Measurements from ENCODE around the gene TJP1.
"Not testable (repeated sequence)": the region's sequence is repeated elsewhere in the genome, so short reads cannot be mapped to it uniquely, and the experiment has no call there.

Gene TJP1

DNA sequence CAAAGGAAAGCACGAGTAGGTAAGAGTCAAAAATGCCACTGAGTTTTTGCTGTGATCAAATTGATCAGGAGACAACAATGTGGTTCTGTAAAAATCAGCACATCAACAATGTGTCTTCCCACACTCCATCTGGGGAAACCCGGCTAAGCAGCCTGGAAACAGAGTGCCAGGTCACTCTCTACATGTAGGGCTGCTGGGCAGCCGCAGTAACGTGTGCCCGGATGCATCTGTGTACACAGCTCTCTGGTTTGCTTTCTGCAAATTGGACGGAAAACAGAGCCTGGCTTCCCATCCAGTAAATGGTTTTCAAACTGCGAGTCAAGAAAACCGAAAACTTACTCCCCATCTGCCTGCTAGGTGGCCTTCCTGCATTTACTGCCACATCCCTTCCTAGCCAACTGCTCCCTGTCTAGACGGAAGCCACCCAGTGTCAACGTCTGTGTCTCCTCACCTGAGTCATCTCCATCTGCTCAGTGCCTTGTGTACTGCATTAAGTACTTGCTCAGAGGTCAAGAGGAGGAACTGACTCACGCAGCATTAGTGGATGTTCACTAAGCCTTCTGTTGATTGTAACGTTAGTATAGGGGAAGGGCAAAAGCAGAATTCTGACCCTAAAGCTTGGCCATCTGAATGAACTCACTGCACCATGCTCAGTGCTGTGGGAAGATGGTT, 124.1 kb downstream of the TJP1 start:
- DNase-seq, result peak in 1 of 3 experiments; percentile 26

DNA sequence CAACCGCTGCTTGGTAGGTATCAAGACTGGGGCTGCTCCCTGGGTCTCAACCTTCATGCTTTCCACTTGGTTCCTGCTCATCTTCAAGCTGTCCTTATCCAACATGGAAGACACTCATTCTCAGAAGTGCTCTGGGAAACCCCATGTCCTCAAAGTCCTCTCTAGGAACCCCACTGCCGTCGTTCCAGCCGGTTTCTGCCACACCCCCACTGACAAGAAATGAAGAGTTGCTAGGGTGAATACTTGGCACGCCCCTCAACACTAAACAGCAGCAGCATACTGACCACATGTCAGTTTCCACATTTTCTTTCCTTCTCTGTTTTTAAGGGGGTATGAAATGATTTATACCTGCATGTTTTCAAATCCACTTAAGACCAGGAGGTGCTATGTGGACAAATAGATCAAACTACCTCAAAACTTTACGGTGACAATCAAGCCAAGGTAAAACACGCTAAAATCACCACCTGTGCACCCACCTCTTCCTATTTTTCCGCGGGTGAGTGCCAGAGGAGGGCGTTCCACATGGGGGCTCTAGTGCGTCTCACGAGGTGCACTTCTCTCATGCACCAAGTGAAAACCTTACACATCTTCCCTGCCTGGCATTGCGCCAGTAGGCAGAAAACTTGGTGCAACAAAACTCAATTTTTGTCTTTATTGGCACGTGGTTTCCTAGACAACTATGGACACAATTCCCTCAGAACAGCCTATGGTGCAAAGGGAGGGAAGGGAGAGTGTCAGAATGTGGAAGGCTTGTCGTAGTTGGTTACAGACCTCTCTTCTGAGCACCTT, 125.1 kb downstream of the TJP1 start:
- no peak for DNase-seq

DNA sequence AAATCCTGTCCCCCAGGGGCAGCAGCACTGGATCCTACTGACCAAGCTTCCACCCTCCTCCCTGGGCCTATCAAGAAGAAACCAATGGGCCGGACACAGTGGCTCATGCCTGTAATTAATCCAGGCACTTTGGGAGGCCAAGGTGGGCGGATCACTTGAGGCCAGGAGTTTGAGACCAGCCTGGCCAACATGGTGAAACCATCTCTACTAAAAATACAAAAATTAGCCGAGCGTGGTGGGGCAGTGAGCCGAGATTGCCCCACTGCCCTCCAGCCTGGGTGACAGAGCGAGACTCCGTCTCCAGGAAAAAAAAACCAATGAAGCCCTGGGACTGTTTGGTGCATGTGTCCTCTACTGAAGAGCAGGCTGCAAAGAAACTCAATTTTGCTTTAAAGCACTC, 125.8 kb downstream of the TJP1 start:
- DNase-seq, result not testable (repeated sequence)

DNA sequence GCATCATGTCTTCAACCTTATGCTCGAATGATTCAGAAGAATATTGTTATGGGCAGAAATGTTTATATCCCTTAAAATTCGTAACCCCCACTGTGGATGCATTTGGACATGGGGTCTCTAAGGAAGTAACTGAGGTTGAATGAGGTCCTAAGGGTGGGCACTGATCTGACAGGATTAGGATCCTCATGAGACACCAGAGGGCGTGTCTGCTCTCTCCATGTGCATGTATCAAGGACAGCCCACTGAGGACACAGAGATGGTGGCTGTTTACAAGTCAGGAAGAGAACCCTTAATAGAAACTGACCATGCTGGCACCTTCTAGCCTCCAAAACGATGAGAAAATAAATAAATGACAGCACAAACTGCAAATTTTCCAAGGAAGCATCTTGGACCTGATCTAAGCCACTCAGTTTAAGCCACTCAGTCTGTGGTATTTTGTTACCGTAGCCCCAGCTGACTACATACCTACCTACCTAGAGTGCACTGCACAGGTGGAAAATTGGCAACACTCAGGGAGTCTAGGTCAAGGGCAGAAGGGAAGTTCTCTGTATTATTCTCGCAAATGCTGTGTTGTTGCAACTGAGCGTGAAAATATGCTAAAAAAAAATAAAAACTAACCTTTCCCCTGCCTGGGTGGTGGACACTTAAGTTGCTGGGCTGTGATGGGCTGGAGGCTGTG, 126.6 kb downstream of the TJP1 start:
- DNase-seq, result peak in 2 of 3 experiments; percentile 13 to 23

DNA sequence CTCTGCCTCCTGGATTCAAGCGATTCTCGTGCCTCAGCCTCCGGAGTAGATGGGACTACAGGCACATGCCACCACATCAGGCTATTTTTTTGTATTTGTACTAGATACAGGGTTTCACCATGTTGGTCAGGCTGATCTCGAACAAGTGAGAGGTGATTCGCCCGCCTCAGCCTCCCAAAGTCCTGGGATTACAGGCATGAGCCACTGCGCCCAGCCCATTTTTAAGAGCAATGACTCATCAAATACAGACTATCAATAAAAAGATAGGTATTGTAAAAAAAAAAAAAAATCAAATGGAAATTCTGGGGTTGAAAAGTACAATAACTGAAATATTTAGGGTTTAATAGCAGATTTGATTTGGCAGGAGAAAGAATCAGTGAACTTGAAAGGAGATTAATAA, 129.0 kb downstream of the TJP1 start:
- no peak for DNase-seq

DNA sequence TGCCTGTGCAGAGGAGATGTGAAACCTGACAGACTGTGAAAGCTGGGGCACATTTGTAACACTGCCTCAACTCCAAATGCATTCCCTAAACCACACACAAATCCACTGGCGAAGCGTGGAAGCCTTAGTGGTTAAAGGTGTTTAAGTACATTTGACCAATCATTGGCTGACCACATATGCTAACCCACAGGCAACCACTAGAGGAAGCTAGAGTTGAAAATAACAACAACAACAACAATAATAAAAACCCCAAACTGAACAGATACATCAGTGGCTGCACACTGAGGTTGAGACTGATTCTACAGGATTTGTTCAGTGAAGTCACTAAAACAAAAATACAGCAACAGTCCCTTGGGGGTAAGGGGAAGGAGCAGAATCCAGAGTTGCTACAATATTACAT, 129.7 kb downstream of the TJP1 start:
- DNase-seq, result no peak

DNA sequence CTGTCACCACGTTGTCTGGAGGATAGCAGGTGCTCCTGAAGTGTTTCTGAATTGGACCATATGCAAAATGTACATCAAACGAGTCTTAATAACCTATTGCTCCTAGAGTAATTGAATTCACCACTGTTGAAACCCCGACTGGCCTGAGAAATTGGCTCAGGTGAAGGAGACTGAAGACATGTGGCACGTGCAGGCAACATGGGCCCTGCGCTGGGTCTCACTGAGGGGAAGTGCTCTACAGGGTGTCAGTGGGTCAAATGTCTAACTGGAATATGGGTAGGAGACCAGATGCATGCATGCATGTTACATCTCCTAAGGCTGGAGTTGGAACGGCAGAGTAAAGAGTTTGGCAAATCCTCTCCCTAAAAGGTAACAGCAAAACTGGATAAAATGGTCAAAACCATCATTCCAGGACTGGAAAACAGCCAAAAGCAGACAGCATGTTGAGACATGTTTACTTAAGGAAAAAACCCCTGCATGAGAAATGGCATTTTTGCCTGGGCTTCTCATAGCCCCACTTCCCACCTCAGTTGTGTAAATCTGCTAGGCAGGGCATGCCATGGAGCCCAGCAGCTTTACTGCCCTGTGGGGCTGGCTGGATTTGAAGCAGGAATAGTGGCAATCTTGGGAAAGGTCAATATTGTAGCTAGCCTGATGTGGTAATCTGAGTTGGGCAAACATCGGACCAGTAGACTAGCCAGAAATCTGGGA, 131.3 kb downstream of the TJP1 start:
- no peak for DNase-seq

DNA sequence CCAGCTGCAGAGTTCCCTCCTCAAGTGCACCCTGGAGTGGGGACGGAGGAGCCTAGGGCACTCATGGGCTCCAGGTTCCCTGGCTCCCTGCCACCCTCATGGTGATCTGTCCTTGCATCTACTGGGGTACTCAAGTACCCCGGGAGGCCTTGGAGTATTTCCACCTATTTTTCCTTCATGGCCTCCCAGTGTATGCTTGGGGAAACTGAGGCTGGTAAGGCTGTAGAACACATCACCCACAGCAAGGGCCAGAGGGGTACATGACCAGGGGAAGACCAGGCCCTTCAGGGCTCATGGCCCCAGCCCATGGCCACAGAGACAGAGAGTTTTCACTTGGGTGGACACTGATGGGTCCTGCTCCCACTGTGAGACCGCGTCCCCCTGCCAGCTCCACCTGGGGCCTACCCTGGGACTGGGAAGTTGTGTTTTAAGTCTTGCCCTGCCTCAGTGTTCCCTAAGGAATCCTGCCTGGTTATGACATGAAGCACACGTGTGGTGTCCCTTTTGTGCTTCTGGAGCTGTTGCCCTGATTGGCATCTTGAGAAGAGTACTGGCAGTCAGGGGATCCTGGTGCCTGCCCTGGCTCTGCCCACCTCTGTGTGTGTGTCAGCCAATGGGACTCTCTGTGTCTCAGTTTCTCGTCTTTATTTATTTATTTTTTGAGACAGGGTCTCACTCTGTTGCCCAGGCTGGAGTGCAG, 132.8 kb downstream of the TJP1 start:
- DNase-seq, result no peak

DNA sequence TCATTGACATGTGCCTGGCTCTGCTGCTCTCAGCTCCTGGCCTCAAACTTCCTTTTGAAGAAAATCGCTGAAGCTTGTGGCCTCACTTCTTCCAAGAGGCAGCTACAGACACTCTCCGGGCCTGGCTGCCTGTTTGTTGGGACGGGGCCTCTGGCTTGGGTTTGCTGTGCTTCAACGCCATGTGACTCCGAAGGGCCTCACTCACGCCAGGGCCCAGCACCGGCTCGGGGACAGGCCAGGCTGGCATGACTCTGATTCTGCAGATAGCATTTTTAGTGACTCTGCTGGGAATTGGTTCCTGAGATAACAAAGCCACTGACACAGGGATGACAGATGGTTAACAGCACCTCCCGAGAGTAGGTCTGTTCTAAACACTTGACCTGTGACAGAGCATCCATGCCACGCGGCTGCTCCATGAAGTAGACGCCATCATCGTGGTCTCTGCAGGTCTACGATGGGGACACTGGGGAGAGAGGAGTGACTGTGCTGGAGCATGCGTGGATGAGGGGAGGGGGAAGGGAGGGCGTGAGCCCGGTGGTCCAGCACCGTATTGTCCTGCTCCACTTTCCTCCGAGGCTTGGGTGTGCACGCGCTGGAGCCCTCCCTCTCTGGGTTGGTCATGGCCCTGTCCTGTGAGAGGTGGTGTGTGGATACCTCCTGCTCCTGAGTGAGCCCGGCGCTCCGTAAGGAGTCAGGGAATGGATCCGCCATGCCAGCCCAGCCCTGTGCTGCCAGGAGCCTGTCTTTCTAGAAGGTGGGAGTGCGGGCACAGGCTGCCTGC, 133.6 kb downstream of the TJP1 start:
- DNase-seq, result no peak

DNA sequence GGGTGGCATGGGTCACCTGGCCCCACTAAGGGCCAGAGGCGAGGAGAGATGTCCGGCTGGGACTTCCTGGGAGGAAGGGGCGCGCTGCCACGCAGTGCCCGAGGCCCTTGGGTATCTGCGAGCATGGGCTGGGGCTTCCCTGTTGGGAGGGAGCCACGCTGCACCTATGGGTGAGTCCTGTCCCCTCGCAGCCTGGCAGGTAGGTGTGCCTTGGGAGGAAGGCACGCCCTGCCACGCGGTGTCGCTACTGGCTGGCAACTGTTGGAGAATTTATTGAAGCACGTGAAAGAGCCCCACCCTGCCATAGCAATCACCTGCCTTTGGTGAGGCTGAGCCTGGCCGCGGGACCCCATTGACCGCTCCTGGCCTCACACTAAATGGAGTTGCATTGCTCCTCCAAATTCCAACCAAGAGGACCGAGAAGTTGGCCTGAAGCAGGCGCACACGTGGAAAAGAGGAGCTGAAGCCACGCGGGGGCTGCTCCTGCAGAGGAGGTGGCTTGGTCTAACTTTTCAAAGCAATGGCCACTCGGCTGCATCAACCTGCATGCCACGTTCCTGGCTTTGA, 134.2 kb downstream of the TJP1 start:
- DNase-seq, result no peak

DNA sequence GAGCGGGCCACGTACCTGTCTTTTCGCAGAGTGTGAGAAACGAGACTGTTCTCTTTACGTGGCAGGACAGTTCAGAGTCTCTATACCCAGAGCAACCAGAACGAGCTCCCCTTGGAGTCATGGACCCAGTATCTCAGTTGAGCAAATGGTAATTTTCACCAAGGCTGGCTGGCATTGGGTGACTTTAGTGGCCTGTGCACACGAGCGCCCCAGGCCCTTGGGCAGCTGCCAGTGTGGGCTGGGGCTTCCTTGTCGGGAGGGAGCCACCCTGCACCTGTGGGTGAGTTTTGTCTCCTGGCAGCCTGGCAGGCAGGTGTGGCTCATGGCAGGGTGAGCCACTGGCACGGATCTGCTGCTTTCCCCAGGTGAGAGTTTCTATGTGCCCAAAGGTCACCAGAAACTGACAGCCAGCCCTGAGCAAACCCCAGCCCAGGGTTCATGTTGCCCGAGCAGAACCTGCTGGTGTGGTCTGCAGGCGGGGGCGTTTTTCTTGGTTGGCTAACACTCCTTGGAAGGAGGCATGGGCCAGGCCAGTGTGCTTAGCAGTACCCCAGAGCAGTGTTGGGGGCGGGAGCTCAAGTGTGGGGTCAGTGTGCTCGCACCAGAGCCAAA, 135.0 kb downstream of the TJP1 start:
- DNase-seq, result peak in 2 of 3 experiments; percentile 52 to 67

DNA sequence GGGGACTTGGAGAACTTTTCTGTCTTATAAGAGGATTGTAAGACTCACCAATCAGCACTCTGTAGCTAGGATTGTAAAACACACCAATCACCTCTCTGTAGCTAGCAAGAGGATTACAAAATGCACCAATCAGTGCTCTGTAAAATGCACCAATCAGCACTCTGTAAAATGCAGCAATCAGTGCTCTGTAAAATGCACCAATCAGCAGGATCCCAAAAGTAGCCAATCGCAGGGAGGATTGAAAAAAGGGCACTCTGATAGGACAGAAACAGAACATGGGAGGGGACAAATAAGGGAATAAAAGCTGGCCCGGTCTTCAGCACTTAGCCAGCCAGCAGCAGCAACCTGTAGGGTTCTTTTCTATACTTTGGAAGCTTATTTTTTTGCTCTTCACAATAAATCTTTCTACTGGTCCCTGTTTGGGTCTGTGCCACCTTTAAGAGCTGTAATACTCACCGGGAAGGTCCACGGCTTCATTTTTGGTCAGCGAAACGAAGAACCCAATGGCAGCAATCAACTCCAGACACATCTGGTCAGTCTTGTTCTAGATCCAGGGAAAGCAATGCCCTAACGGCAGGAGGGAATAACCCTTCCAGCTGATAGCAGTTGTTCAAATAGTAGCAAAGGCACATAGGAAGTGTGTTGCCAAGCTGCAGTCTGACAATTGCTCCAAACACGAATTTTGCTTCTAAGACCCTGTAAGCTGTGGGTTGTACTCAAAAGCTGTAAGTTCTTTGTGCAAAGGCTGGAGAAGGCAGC, 135.6 kb downstream of the TJP1 start:
- peak in 1 of 3 experiments; percentile 54 for DNase-seq

DNA sequence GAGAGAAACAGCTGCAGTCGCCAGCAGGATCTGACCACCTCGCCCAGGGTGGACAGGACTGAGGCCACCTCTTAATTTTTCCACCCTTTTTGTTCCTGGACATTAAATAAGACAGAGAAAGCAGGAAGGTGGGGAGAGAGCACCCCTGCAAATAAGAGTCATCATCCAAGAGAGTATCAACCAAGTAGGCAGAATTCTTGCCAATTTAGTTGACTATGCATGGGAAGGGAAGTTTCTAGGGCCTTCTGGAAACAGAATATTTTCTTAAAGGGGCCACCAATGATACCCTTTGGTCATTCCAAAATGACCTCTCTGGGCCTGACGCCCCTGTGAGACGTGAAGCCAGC, 136.2 kb downstream of the TJP1 start:
- no peak for DNase-seq

DNA sequence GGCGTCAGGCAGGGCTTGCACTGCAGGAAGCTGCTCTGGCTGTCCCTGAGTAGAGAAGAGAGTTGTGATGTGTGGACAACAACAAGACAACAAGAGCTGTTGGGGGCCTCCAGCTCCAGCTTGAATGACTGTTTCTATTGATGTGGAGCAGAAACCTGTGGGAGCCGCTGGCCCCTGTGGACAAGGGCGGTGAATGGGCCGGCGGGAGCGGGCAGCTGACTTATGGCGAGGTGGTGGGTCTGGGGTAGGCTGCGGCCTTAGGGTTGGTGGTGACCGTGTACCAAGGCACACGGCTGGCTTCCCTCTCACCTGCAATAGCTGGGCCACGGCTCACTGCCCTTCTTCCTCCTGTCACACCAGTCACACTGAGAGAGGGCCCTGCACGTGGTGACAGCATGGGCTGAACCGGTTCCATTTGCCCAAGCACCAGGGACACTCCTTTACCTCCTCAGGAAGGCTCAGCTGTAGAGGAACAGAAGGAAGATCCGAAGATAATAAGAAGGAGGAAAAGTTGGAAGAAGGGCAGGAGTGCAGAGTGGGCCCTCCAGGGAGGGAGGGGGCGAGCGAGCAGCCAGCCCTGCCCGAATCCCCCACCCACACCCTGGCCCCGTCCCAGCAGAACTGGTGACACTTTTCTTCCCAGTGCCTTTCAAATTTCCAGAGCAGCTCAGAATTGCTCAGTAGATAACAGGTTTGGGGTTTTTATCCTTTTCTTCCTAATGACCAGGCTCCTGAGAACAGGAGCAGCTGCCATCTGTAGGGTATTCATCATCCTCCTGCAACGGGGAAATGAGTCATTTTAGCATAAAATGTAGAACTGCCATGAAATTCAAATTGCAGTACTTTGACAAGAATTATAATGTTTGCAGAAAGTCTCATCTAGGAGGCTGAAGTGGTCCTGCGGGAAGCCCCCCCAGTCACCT, 136.9 kb downstream of the TJP1 start:
- no peak for DNase-seq

DNA sequence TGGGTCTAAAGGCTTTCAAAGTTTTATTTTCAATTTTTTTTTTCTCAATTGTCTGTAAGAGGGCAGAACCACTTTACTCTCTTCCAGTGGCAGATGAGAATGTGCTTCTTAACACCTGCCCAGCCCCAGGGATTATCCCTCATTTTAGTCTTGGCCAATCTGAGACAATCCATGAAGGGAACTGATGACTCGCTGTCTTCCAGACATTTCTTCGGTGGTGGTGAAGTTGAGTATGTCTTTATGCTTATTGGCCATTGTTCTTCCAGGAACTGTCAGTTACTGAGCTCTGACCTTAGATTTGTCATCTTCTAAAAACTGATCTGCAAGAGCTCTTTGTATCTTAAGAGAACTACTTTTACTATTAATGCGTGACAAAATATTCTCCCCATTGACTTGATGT, 139.5 kb downstream of the TJP1 start:
- no peak for DNase-seq

DNA sequence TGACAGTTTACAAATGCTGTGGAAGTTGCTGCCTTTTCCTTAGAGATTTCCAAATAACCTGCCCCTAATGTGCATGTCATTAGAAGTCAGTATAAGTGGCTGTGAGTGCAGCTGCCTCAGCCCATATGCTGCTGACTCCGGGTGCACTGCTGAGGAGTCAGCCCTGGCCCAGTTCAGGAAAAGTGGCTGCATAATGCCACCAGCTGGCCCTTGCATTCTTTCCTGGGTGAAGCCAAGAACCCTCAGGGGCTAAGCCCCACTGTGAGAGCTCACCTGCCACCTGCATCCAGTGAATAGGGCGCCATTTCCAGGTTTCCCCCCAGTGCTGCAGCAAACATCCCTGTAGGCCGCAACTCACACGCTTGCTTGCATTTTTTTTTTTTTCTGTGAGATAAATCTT, 139.9 kb downstream of the TJP1 start:
- peak in 1 of 3 experiments; percentile 17 for DNase-seq

DNA sequence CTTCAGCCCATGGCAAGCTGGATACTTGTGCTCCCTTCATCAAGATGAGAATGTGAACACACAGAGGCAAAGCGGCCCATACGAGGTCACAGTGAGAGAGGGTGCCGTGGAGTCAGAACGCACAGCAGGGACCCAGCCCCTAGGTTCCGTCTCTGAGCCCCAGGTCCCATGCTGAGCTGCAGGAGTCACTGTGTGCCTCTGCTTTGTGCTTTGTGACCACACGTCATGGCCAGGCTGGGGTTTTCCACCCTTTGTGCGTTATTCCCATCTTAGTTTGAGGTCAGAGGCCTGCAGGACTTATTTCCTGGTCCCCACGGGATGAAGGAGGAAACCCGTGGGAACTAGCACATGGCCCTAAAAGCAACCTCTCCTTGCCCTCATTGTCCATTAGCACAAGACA, 140.3 kb downstream of the TJP1 start:
- DNase-seq, result no peak

DNA sequence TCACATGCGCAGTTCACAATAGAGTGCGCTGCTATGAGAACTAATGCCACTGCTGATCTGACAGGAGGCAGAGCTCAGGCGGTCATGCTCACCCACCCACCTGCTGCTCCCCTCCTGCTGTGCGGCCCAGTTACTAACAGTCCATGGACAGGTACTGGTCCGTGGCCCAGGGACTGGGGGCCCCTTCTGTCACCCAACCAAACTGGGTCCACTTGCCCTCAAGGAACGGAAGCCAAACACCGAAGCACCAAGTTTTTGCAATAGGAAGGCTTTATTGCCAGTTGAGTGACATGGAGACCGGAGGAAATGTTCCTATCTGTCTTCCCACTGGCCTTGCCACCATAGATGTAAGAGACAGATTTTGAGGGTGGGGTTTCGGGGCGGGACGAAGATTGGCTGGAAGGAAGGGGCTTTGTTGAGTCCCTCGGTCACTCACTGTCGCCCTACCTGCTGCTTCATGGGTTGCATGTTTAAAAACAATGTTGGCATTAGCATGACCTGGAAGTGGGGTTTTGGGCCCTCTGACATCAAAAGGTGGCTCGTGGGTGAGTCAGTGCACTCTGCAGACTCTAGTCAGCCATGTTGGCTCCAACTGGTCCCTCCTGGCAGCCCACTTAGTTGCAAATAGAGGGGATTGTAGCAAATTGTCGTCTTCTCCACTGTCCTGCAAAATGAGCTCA, 141.0 kb downstream of the TJP1 start:
- DNase-seq, result no peak
